Stimulated activated CD8-positive, alpha-beta memory T cell treated with anti-CD3 and anti-CD28 coated beads, Interleukin-7, amount 100 ng/mL, for 4 hours (primary cell): ENCODE data around the gene RRAGD.
"Not testable (repeated sequence)": the region's sequence is repeated elsewhere in the genome, so short reads cannot be mapped to it uniquely, and the experiment has no call there.

Experiments used
- DNase-seq, 2 donors: peaks; one replicate each; pipeline ENCODE4 v3.0.0-alpha.2; 2020; ENCODE audit warnings: low read depth in 2 of 2

The RRAGD gene

DNA sequence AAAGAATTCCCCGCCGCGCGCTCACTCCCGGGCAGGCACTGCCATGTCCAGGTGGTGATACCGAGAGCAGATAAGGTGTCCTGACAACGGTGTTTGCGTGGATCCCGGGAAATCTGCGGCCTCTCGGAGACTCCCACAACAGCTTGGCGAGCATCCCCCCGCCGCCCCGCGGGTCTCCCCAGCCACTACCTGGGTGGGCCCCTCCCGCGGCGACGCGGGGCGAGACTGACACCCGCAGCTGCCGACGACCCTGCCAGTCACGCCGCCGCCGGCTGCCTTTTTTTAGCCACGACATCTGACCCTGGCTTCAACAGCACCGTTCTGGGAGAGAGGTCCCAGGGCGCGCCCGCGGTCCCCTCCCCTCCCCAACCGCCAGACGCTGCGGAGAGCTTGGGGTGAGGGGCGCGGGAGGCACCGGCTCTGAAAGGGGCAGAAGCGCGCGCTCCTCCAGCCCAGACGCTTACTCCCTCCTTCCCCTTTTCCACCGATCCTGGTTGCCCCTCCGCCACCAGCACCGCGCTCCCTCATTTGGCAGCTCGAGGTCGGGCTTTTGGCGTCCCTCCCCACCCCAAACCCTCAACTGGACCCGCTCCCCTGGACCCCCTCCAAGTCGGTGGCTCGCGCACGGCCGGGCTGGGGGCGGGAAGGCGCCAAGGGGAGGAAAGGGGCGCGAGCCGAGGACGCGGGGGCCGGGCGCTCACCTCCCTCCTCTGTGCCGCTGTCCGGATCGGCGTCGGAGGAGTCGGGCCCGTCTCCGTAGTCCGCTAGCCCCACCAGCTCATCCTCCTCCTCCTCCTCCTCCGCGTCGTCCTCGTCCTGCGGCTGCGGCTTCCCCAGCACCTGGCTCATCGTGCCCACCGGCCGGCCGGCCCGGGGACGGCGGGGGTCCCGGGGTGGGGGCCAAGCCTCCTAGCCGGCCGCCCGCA is 665 bp downstream of the RRAGD start:
- peak in 1 of 2 donors; percentile 13 for DNase-seq

DNA sequence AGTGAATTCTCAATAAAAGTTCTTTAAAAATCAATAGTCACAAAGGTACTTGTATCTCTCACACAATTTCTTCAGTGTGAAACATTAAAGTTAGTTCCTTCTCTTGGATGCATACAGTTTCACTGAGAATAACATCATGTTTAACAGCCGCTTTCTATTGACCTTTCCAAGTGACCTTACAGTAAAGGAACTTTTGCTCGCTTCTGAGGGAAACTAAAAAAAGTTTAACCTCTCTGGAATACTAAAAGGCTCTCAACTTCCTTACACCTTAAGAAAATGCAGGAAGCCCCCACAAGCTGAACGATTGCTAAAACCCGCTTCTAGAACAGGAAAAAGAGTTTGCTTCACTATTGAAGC is 1.3 kb downstream of the RRAGD start:
- DNase-seq, result no peak

DNA sequence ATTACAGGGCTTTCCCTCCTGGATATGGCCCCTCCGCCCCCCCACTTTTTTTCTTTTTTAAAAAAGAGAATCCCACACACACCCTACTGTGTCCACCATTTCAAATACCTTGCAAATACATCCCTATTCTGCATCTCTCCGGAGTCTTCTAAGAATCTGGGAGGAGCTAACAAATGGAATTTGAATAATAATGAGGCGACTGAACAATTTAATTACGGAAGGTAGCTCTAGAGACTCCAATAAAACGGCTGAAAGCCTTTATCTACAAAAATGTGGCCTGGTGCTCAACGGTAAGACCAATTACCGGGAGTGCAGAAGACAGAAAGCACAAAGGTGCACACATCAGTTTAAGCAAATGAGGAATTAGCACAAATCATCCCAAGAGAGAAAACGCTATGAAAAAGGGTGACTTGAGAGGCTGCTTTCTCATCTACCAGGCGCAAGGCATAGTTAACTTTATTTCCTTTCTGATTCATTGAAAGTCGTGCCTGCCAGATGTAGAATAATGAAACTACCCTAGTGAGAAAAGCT is 1.8 kb downstream of the RRAGD start:
- no peak for DNase-seq

DNA sequence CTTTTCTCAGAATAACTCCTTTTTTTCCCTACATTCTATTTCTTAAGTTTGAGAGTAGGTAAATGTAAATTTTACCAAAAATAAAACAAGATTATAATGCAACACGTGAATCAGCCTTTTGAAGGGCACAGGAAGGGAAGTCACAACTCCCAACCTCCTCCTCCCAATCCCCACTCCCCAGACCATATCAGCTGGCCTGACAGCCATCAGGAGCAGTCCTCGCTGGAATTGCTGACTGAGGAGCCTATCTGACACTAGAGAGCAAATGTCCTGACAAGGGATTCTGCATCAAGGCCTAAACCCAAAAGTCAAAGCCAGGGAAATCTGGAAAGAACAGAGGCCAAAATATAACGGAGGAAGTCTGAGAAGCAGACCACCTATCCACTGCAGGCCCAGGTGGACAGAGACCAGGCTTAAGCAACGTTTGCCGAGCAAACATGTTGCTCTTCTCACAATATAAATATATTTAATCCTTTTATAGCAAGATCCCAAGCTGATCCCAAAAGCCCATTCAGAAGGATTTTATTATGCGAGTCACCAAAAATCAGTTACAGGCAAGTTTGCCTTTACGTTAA is 2.5 kb downstream of the RRAGD start:
- no peak for DNase-seq

DNA sequence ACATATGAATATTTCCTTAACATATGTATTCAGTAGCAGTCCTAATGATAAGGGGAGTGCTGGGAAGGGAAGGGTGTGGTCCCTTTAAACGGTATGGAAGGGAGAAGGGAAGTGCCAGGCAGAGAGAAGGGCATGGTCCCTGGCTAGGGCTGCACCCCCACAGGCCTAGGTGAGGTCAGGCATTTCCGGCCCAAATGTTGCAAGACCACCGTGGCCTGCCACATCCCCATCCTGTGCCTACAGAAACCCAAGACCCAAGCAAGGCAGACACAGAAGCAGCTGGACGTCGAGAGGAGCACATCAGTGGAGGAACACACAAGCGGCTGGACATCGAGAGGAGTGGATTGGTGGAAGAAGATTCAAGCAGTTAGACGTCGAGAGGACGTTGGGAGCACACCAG is 5.9 kb downstream of the RRAGD start:
- no peak for DNase-seq

DNA sequence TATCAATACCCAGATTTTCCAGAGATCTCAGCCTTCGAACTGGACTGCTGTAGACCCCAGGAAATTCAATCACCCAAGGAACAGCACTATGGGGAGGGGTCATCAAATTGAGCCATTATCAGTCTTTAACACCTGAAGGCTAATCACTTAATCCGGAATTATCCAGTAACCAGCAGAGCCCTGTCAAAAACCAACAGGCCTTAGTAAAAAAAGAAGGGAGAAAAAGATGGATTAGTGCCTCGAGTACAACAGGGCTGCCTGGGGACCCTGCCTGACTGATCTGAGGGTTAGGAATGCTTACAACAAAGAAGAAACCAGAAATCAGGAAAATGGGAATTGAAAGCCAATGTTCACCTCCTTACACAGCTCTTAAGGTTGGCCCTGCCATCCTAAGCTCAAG is 7.6 kb downstream of the RRAGD start:
- no peak for DNase-seq

DNA sequence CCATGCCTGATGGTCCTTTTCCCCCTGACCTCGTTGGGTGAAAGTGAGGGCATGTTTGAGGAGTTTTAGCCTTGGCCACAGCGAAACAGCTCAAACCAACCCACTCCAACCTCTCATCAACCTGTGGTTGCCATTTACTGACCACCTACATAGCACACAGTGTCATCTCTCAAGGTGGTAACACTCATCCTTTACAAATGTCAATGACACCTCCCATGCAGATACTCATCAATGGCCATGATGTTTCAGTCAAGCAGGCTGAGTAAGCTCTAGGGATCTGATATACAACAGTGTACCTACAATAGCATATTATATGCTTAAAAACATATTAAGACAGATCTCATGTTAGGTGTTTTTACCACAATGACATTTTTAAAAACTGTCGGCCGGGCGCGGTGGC is 9.3 kb downstream of the RRAGD start:
- DNase-seq, result no peak

DNA sequence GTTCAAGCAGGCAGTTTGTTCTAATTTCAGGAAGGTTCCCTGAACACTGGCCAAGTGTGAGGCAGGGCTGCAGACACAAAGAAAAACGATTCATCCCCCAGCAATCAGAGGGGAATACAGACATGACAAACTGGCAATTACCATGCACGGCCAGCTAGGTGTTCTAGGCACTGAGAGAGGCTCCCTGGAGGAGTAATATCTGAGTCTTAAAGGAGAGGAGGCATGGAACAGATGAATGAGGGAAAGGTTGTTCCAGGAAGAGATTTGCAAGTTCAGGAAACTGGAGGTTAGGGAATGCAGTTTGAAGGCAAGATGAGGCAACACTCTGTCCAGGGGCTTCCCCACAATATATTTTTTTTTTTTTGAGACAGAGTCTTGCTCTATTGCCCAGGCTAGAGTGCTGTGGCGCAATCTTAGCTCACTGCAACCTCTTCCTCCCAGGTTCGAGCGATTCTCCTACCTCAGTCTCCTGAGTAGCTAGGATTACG is 11.1 kb downstream of the RRAGD start:
- no peak for DNase-seq

DNA sequence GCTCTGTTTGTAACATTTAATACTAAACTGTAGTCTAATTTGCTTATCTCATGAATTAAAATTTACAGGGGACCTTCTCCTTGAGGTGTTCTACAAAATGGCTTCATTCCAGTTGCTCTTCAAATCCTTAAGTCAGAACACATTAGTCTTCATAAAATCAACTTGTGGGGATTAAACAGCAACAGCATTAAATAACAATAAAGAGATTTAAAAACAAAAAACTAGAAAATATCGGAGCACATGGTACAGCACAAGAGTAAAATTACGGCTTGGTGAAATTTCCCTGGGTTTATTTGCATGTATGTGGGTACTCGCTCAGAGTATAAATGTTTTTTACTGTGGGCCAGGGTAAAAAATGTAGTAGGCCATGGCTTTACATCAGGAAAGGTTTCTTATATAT is 12.0 kb downstream of the RRAGD start:
- no peak for DNase-seq

DNA sequence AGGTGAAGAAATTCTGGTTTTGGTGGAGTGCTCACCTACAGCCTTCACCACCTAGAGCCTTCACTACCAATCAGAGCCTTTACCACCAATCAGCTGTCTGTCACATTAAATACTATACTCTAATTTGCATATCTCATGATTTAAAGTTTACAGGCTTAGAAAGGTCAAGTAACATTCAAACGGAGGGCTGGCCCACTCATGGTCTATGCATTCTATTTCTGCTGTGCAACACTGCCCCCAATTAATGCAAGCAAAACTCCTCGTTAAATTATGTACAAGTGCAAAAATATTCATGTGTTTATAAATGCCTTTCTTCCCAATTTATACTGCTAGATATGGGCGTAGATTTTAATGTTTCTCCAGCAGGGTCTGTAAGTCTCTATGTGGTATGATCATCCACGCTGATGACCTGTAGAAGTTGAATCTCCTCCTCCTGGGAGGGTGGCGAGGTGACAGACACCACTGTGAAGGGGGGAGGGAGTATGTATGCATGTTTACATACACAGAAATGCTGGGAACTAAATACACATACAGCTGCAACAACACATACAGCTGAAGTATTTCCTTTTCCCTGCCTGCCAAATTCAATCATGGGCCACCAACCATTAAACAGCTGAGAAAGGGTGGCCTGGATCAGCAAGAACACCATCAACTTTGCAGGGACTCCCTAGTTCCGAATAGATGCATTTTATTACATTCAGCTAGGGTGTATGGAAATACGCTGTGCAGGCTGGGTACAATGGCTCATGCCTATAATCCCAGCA is 13.1 kb downstream of the RRAGD start:
- DNase-seq, result no peak

DNA sequence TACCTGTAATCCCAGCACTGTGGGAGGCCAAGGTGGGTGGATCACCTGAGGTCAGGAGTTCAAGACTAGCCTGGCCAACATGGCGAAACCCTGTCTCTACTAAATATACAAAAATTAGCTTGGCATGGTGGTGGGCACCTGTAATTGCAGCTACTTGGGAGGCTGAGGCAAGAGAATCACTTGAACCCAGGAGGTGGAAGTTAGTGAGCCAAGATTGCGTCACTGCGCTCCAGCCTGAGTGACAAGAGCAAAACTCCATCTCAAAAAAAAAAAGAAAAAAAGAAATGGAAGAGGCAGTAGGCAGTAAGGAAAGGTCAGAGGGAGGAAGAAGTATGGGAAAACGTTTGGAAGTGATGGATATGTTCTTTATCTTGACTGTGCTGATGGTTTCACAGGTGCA is 14.2 kb downstream of the RRAGD start:
- not testable (repeated sequence) for DNase-seq

DNA sequence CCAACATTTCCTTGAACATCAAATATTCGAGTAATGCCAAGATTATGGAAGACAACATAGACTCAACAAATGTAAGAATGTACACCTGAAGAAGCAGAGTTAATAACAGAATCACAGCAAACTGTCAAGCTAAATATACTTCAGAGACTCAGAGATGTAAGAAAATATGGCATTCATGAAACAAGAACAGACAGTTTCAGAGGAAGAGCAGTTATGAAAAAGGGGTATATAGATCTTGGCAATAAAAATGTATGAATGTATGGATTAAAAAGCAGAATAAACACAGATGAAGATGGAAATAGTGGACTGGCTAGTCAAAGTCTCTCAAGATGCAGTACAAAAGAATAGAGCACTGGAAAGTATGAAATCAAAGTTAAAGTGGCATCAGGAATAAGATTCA is 18.4 kb downstream of the RRAGD start:
- DNase-seq, result no peak

DNA sequence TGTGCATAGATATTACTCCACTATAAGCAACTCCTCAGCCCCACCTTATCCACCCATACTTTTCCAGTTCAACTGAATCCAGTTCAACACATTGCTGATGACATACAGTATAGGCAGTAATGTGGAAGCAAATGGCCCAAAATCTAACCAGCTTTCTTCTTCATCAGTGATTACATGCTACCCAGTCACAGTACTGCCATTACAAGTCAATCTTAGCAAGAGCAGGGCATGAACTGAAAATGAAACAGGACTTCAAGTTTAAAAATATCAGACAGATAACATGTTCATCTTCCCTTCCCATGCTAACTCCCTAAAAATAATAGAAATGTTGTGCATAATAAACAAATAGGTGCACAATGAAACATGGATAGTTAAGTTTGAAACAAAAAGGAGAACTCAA is 19.2 kb downstream of the RRAGD start:
- DNase-seq, result no peak

DNA sequence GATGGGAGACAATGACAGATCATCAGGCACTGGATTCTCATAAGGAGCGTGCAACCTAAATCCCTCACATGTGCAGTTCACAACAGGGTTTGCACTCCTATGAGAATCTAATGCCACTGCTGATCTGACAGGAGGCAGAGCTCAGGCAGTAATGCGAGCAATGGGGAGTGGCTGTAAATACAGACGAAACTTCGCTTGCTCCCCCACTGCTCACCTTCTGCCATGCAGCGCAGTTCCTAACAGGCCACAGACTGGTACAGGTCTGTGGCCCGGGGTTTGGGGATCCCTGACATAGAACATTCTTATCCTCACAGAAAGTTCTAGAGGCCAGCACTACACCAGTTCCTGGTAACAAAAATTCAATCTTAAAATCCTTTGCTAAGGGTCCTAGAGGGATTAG is 23.2 kb downstream of the RRAGD start:
- DNase-seq, result no peak

DNA sequence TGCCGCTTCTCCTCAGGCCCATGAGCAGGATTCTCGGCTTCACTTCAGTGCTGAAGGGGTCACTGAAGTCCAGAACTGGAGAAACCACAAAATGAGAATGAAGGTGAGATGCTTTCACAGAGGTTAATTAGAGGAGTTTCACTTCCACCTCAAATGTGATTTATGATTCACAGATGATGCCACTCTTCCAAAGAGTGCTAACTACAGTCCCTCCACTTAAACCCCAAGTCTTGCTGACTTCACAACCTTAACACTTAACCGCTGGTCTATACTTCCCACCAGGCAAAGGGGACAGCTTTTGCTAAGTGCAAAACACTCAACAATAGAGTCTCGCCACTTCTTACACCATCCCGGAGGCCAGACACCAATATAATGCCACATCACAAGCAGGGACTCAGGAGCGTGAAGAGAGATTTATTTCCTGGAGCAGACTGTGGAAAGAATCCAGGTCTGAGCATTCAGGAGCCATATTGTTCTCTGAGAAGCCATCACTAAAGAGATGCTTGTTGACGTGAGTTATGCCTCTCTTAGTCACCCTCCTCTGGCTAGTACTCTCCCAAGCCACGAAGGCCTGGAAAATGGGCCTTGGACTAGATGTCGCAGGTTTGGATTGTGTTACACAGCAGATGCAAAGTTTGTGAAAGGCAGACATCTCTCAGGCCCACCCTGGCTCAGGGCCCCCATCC is 24.4 kb downstream of the RRAGD start:
- no peak for DNase-seq

DNA sequence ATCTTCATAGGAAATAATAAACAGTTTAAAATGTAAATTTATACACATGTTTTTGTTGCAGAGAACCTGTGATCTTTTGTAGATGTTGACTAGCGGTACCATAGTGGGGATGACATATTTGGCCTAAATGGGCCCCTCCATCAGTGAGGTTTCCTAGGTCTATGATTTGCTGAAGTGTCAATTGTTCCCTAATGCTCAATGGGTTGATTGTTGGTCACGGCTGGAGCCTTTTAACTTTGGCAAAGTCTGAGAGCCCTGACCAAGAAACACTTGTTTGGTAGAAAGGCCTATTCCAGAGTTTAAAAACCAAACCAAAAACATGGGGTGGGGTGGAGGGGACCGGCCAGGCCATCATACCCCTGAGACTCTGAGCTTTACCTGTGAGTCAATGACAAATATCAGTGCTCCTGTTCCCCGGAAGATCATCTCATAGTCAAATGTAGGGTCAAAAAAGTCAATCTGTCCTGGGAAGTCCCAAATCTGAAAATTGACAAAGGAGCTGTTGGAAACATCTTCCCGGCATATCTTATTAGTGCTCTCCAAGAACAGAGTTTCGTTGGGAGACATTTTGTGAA is 25.1 kb downstream of the RRAGD start:
- DNase-seq, result no peak

DNA sequence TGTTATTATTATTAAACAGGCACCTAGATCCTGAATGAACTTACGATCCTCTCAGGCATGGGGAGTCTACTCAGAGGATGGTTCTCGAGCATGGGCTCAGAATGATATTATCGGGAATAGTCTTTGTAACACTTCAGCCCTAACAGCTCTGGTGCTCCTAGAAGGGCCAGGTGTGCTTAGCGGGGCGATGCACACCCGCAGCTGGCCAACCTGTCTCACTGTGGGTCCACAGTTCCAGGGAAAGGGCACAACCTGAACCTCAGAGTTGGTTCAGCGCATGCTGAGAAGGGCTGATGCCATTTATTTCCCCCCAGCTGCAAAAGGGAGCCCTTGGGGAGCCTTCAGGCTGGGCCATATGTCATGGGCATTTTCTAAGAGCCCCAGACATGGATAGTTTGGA is 26.2 kb downstream of the RRAGD start:
- DNase-seq, result no peak

DNA sequence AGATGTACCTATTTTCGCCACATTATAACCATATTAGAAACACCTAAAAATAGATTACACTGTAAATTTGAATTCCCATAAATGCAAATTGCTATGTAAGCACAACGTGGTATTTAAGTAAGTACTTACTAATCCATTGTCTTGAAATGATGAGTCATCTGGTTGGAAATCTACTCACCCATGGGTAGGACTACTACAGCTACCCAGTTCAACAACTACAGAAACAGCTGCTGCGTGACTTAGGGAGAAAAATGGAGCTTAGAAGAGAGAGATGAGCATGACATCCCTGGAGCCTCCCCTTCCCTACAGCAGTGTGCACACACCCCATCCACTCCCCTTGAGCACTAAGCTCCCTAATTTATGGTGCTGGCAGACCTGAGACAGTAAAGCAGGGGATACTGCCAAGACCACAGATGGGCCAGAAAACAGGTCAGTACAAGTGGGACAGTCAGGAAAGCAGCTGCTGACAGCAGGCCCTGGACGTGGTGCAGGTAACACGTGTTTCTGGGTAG is 26.9 kb downstream of the RRAGD start:
- DNase-seq, result no peak

DNA sequence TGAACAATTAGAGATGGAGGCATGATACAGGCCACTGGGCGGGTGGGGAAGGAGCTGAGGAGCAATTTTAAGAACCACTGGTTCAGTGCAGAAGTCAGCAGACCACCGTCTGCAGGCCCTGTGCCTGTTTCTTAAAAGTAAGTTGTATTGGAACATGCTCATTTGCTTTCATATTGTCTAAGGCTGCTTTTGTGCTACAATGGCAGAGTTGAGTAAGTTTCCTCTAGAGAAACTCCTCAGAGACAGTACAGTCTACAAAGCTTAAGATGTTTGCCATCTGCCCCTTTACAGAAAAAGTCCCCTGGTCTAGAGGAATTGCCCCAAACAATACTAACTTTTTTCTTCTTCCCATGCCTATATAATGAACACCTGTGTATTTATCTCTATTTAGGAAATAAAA is 31.0 kb downstream of the RRAGD start:
- DNase-seq, result no peak

DNA sequence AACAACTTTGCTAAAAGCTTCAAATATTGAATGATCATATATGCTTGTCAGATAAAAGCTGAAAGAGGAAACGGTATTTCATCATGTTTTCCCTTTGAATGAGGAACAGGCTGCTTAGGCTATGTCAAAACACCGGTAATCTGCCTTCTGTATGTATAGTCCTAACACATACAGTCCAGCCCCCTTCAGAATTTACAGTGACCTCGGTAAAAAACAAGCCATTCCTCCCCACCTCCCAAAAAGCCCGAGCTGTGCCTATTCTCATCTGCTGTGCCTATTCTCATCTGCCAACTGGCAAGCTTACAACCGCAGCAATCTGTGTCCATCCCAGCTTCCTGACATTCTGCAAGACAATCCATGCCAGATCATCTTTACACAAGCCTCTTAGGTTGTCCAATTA is 32.8 kb downstream of the RRAGD start:
- no peak for DNase-seq

DNA sequence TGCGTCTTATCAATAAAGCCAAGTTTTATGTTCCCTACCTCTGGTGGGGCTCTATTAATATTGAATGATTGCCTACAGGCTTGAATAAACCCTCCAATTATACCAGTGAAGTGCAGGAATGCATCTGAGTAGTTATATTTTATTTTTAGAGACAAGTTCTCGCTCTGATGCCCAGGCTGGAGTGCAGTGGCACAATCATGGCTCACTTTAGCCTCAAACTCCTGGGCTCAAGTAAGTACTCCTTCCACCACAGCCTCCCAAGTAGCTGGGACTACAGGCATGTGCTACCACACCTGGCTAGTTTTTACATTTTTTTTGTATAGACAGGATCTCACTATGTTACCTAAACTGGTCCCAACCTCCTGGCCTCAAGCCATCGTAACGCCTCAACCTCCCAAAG is 33.4 kb downstream of the RRAGD start:
- DNase-seq, result no peak
